CD14-positive monocyte (primary cell): ENCODE results near the gene GTF3C6. TPM values are rescaled to one million over a fixed set of nuclear protein-coding genes. Genes with fewer than 3 reads are reported as not detected.
"Not testable (repeated sequence)": the region's sequence is repeated elsewhere in the genome, so short reads cannot be mapped to it uniquely, and the experiment has no call there.

ENCODE experiments used
- DNase-seq, 3 donors: peaks; one replicate each; pipeline ENCODE4 v3.0.0-alpha.2; 2011 to 2022
- H2AFZ ChIP-seq: 2 replicates; pipeline ENCODE4 v1.6.0; 2012; ENCODE audit warnings: mild to moderate bottlenecking, low read depth, low read length, inconsistent platforms; ENCODE audit not compliant: insufficient read depth, poor library complexity, severe bottlenecking
- H3K27ac ChIP-seq, 2 donors: 1 replicate in 1 of 2; 2 replicates in 1 of 2; pipeline ENCODE4 v1.5.1; 2012 to 2013; ENCODE audit warnings: low read length in 2 of 2, control low read depth in 1 of 2, inconsistent platforms in 1 of 2, low read depth in 1 of 2, mild to moderate bottlenecking in 1 of 2
- H3K27me3 ChIP-seq, 2 donors: one replicate each; pipeline versions ENCODE4 v1.6.0 to v1.6.1; 2011 to 2013; ENCODE audit warnings: low read length in 2 of 2; ENCODE audit not compliant: control insufficient read depth in 2 of 2, insufficient read depth in 2 of 2
- H3K36me3 ChIP-seq, 2 donors: replicated peaks in 1 of 2; 1 replicate in 1 of 2; 2 replicates in 1 of 2; pipeline versions ENCODE4 v1.5.1 to v1.6.1; 2012 to 2013; ENCODE audit warnings: low read length in 2 of 2, control low read depth in 1 of 2, inconsistent platforms in 1 of 2, mild to moderate bottlenecking in 1 of 2; ENCODE audit not compliant: insufficient read depth in 2 of 2, control insufficient read depth in 1 of 2
- H3K4me1 ChIP-seq, 2 donors: 1 replicate in 1 of 2; 2 replicates in 1 of 2; pipeline versions ENCODE4 v1.5.1 to v1.6.1; 2012 to 2013; ENCODE audit warnings: low read length in 2 of 2, control low read depth in 1 of 2, inconsistent platforms in 1 of 2, mild to moderate bottlenecking in 1 of 2, moderate library complexity in 1 of 2; ENCODE audit not compliant: insufficient read depth in 2 of 2, control insufficient read depth in 1 of 2
- H3K4me2 ChIP-seq: replicated peaks from 2 replicates; pipeline ENCODE3; 2012; ENCODE audit warnings: low read length, moderate library complexity, mild to moderate bottlenecking; ENCODE audit not compliant: poor library complexity, severe bottlenecking; ENCODE audit errors: extremely low read depth
- H3K4me3 ChIP-seq, 3 experiments: fragments of 200-600 bp in 1 of 3; sonication (generic) in 1 of 3; replicated peaks in 1 of 3; 1 replicate in 2 of 3; 2 replicates in 1 of 3; pipeline ENCODE4 v1.5.1; 2011 to 2013; ENCODE audit warnings: low read length in 3 of 3, mild to moderate bottlenecking in 3 of 3, control low read depth in 2 of 3, low read depth in 2 of 3, inconsistent platforms in 1 of 3, moderate library complexity in 1 of 3
- H3K79me2 ChIP-seq: 2 replicates; pipeline ENCODE4 v1.6.0; 2012; ENCODE audit warnings: mild to moderate bottlenecking, control low read depth, inconsistent platforms, low read length, moderate library complexity; ENCODE audit not compliant: insufficient read depth
- H3K9ac ChIP-seq: 2 replicates; pipeline ENCODE4 v1.6.0; 2017; ENCODE audit warnings: low read length, mild to moderate bottlenecking; ENCODE audit not compliant: insufficient read depth, poor library complexity, severe bottlenecking
- H3K9me3 ChIP-seq, 2 donors: replicated peaks in 1 of 2; 1 replicate in 1 of 2; 2 replicates in 1 of 2; pipeline versions ENCODE4 v1.5.1 to v1.6.1; 2012 to 2013; ENCODE audit warnings: low read length in 2 of 2, control low read depth in 1 of 2; ENCODE audit not compliant: control insufficient read depth in 1 of 2, insufficient read depth in 1 of 2
- H4K20me1 ChIP-seq: 2 replicates; pipeline ENCODE4 v1.6.0; 2012; ENCODE audit warnings: mild to moderate bottlenecking, low read length, control low read depth, moderate library complexity; ENCODE audit not compliant: insufficient read depth
- H3K27ac Mint-ChIP-seq, 7 donors: one replicate each; pipeline ENCODE4 v1.8.0; 2020; ENCODE audit warnings: mild to moderate bottlenecking in 7 of 7, mixed read lengths in 7 of 7, moderate library complexity in 6 of 7, inconsistent platforms in 2 of 7
- H3K27me3 Mint-ChIP-seq, 3 donors: one replicate each; pipeline ENCODE4 v1.8.0; 2021 to 2022; ENCODE audit warnings: low read depth in 3 of 3, mild to moderate bottlenecking in 3 of 3, mixed read lengths in 3 of 3, moderate library complexity in 3 of 3, inconsistent platforms in 1 of 3
- H3K36me3 Mint-ChIP-seq, 2 donors: one replicate each; pipeline ENCODE4 v1.8.0; 2020; ENCODE audit warnings: mixed read lengths in 2 of 2, inconsistent platforms in 1 of 2, mild to moderate bottlenecking in 1 of 2
- H3K4me1 Mint-ChIP-seq: one replicate; pipeline ENCODE4 v1.8.0; 2020; ENCODE audit warnings: mild to moderate bottlenecking, mixed read lengths
- H3K4me3 Mint-ChIP-seq, 2 donors: one replicate each; pipeline ENCODE4 v1.8.0; 2020; ENCODE audit warnings: mild to moderate bottlenecking in 2 of 2, mixed read lengths in 2 of 2, moderate library complexity in 1 of 2
- H3K9me3 Mint-ChIP-seq, 7 donors: one replicate each; pipeline ENCODE4 v1.8.0; 2020 to 2022; ENCODE audit warnings: mixed read lengths in 7 of 7, mild to moderate bottlenecking in 6 of 7, moderate library complexity in 6 of 7, inconsistent platforms in 2 of 7
- CTCF ChIP-seq: fragments of 200-600 bp; IDR thresholded peaks from one replicate; pipeline ENCODE4 v1.8.0; 2022; ENCODE audit warnings: antibody characterized with exemption, mild to moderate bottlenecking
- WGBS: methylation state at CpG from one replicate; pipeline ENCODE4 v1.1.5; 2013; ENCODE audit warnings: missing lambda C conversion rate; ENCODE audit not compliant: insufficient coverage; 5-methylcytosine and 5-hydroxymethylcytosine counted together
- intact Hi-C, 2 donors: fragments of 100-400 bp; cut with micrococcal nuclease; formaldehyde crosslinking; loops; one replicate each; pipeline versions ENCODE4 v1.15.0 to v1.15.1; 2023
- polyA plus RNA-seq, 3 donors: library from polyadenylated mRNA; depleted of rRNA in 1 of 3; unstranded in 2 of 3; stranded (reverse) in 1 of 3; fragments of 300-500 nt in 2 of 3; fragments of >200 nt in 1 of 3; fragmentation: Illumina TruSeq in 2 of 3; gene quantifications; 1 replicate in 2 of 3; 2 replicates in 1 of 3; pipeline ENCODE4 v1.2.3, GENCODE V29; 2012 to 2021

Gene GTF3C6
- polyA plus RNA-seq, 3 donors: 15.1 to 93.9 (median 91.1) TPM

GRCh38 chr6:110960014-110960390 is 1.5 kb downstream of the GTF3C6 start:
- no peak overlapping the region for H3K4me3 ChIP-seq
- H3K36me3 ChIP-seq: peaks cover 18 to 45% of the 10 kb centered on the region in 2 donors
- H3K4me1 ChIP-seq: peaks cover 10% of the 10 kb centered on the region in 2 donors
- Mint-ChIP-seq H3K9me3 (peaks cover 0 to 2% (median 0%) of the 10 kb centered on the region in 7 donors), H3K4me1 (peaks cover 16% of the 10 kb centered on the region), H3K4me3 (no peak overlapping the region), H3K36me3 (peaks cover 33 to 44% of the 10 kb centered on the region in 2 donors), H3K27ac (peak overlapping the region in 1 of 7 donors; percentile 65), H3K27me3 (no peaks in the 10 kb centered on the region)
- no peak for TF ChIP-seq CTCF
- intact Hi-C loops: no loop called here
- no peak overlapping the region for H3K27ac ChIP-seq
- H3K9me3 ChIP-seq: no peaks in the 10 kb centered on the region
- H3K27me3 ChIP-seq: no peaks in the 10 kb centered on the region
- H3K4me2 ChIP-seq: no peak overlapping the region
- no peak overlapping the region for H3K9ac ChIP-seq
- peaks cover 6% of the 10 kb centered on the region for H3K79me2 ChIP-seq
- no peak for DNase-seq
- H4K20me1 ChIP-seq: no peaks in the 10 kb centered on the region
- no peak overlapping the region for H2AFZ ChIP-seq

- H4K20me1 ChIP-seq, H3K4me1 ChIP-seq, DNase-seq, H3K27me3 ChIP-seq, intact Hi-C loops, H2AFZ ChIP-seq, H3K27ac ChIP-seq, H3K9ac ChIP-seq, H3K4me3 ChIP-seq, H3K9me3 ChIP-seq, H3K4me2 ChIP-seq, H3K9me3 Mint-ChIP-seq, H3K4me3 Mint-ChIP-seq, H3K27me3 Mint-ChIP-seq, H3K79me2 ChIP-seq: not testable (repeated sequence)
- H3K36me3 Mint-ChIP-seq: peaks cover 55 to 66% of the 10 kb centered on the region in 2 donors
- H3K27ac Mint-ChIP-seq: peak overlapping the region in 1 of 7 donors; percentile 28
- peaks cover 32 to 72% of the 10 kb centered on the region in 2 donors for H3K36me3 ChIP-seq
- over 99% methylated on average over 19 of the region's 20 CpGs for WGBS
- H3K4me1 Mint-ChIP-seq: peaks cover 15% of the 10 kb centered on the region
Observed at GRCh38 chr6:110962636-110963035, 4.1 kb downstream of the GTF3C6 start.
